ENCODE measurements around the gene SLC30A10. TPM values are rescaled to one million over a fixed set of nuclear protein-coding genes. Genes with fewer than 3 reads are reported as not detected.

Gene SLC30A10
- total RNA-seq, 1 donor from 2014 or later = not detected

Other genes starting within 250 kb of the SLC30A10 start
- 62.0 TPM for gene EPRS1, start 117.9 kb upstream of the SLC30A10 start, total RNA-seq
- gene BPNT1, start 161.2 kb upstream of the SLC30A10 start, total RNA-seq = 16.2 TPM
- 76.4 TPM for gene IARS2, start 165.6 kb upstream of the SLC30A10 start, total RNA-seq